ENCODE results near the gene SUPT6H.

DNA sequence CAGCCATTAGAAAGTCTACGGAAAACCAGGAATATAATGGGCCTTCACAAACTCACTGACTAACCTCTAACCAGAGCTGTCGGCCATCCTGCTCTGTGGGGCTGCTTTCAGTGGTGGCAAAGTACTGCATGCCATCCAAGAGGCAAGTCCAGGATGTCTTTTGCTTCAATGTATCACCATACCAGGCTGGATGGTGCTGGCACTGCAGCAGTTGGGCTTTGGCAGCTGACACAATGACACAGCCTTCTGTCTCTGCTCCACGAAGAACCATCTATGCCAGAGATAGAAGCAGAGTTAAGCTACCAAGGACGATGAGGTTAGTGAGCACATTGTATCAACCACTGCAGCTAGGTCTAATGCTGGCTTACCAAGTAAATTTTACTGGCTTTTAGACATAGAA is 38.3 kb upstream of the SUPT6H start:
- TF ChIP-seq, protein P1, sequence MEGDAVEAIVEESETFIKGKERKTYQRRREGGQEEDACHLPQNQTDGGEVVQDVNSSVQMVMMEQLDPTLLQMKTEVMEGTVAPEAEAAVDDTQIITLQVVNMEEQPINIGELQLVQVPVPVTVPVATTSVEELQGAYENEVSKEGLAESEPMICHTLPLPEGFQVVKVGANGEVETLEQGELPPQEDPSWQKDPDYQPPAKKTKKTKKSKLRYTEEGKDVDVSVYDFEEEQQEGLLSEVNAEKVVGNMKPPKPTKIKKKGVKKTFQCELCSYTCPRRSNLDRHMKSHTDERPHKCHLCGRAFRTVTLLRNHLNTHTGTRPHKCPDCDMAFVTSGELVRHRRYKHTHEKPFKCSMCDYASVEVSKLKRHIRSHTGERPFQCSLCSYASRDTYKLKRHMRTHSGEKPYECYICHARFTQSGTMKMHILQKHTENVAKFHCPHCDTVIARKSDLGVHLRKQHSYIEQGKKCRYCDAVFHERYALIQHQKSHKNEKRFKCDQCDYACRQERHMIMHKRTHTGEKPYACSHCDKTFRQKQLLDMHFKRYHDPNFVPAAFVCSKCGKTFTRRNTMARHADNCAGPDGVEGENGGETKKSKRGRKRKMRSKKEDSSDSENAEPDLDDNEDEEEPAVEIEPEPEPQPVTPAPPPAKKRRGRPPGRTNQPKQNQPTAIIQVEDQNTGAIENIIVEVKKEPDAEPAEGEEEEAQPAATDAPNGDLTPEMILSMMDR (IDR thresholded peaks at IDR 0.05): no peak
- no peak for TF ChIP-seq POLR2A (IDR thresholded peaks at IDR 0.05)
